ENCODE measurements around the gene CD320.

DNA sequence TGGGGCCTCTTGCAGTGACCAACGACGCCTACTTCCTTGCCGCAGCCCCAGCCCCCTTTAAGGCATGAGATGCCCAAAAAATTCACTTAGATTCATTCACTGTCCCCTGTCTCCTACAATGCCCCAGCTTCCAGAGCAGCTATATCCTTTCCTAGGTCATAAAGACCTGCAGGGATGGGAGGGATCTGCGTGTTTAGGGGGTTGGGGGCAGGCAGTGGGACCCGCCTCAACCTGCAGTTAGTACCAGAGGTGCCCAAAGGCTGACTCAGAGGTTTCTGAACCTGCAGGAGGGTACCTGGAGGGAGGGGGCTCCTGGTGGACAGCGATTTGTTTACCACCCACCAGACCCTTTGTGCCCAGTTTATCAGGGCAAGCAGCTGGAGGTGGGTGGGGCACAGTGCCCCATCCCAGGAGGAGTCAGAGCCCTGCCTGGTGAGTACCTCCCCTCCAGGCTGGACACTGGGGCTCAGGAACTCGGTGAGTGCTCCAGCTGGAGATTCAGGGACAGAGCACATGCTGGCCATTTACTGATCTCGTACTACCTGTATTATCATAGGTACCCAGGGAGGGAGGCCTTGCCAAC lies 23.2 kb upstream of the CD320 start:
- TF ChIP-seq, protein P1, sequence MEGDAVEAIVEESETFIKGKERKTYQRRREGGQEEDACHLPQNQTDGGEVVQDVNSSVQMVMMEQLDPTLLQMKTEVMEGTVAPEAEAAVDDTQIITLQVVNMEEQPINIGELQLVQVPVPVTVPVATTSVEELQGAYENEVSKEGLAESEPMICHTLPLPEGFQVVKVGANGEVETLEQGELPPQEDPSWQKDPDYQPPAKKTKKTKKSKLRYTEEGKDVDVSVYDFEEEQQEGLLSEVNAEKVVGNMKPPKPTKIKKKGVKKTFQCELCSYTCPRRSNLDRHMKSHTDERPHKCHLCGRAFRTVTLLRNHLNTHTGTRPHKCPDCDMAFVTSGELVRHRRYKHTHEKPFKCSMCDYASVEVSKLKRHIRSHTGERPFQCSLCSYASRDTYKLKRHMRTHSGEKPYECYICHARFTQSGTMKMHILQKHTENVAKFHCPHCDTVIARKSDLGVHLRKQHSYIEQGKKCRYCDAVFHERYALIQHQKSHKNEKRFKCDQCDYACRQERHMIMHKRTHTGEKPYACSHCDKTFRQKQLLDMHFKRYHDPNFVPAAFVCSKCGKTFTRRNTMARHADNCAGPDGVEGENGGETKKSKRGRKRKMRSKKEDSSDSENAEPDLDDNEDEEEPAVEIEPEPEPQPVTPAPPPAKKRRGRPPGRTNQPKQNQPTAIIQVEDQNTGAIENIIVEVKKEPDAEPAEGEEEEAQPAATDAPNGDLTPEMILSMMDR (IDR thresholded peaks at IDR 0.05) = no peak
- TF ChIP-seq POLR2A (IDR thresholded peaks at IDR 0.05; ENCODE audit: low read depth) (no peak), POLR2AphosphoS5 (IDR thresholded peaks at IDR 0.05) (no peak)
